GM19351 (cell line): ENCODE measurements around the gene GPLD1.

Experiments
- ATAC-seq: cut with Tn5 transposase; IDR thresholded peaks from one replicate; pipeline ENCODE4 v1.9.1; 2021; ENCODE audit warnings: mild to moderate bottlenecking, moderate library complexity; ENCODE audit not compliant: unreplicated experiment

GPLD1 gene

DNA sequence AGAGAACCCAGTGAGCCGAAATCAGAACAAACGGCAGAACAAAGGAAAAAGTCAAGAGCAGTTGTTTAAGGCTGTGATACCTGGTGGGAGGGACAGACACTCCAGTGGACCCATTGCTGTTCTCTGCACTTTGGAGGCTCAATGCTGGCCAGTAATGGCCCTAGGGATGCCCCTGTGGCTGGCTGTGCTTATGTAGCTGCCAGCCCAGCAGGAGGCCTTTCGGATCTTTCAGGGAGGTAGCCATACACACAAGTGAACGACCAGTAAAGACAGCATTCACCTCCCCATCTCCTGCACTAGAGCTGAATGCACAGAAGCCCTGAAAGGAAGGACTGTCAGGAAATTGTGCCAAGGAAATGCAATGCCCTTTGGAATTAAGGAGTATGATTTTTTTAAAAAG is 34.3 kb downstream of the GPLD1 start:
- no peak for ATAC-seq

DNA sequence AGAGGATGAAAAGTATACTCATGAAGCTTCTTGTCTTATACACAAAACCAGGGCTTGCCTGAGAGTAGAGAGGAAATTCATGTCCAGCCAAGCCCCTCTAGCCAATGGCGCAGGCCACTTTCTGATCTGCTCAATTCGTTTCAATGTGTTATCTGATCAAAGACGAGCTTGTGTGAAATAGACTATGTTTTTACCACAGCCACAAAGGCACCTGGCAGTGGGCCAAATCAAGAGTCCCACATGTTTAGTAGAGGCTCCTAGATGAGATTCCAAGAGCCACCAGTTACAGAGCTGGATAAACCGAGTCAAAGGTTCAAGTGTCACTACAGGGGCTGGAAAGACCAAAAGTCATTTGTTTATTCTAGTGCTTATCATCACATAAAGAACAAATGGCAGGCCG is 34.9 kb downstream of the GPLD1 start:
- ATAC-seq, result no peak

DNA sequence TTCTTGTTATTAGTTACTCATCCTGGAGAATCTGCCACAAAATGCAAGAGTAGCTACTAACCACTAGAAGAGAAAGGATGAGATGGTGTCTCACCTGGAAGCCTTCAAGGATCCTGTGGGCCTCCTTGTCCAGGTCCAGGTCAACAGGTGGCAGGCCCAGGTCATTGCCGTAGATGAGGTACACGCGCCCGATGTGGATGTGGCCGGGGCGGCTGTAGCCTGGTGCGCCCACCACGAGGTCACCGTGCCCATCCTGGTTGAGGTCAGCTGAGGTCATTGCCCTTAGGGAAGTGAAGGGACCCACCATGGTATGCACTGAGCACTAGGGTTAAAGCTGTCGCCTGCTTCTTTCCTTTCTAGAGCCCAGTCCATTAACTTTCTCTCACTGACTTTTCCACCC is 35.5 kb downstream of the GPLD1 start:
- no peak for ATAC-seq

DNA sequence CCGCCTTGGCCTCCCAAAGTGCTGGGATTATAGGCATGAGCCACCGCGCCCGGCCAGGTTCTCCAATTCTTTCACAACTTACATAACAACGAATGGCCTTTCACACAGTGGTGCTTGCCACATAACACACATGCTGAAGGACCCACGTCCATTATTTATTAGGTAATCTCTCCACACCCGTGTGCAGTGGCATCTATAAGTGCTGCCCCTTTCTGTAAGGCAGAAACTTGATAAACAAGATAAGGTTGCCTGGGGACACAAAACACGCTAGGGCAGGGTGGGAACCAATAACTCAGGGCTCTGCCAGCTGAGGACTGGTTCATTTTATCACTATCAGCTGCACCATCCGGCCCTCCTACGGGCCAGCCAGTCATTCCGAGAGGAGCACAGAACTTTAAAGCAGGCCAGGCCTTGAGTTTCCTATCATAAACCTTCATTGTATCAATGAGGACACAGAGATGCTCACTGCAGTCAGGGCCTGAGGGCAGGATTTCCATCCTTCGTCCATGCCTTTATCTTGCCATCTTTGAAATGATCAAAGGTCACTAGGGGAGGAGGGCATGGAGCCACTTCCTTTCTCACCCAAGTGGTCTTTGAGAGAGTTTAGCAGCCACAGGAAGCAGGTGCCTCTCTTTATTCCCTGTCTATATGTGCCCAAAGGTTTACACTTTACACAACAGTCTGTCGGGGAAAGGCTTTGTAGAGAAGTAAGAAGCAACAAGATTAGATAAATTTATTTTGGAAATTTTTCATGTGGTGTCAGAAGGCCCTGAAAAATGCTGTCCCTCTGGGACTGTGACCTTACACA is 37.6 kb downstream of the GPLD1 start:
- no peak for ATAC-seq

DNA sequence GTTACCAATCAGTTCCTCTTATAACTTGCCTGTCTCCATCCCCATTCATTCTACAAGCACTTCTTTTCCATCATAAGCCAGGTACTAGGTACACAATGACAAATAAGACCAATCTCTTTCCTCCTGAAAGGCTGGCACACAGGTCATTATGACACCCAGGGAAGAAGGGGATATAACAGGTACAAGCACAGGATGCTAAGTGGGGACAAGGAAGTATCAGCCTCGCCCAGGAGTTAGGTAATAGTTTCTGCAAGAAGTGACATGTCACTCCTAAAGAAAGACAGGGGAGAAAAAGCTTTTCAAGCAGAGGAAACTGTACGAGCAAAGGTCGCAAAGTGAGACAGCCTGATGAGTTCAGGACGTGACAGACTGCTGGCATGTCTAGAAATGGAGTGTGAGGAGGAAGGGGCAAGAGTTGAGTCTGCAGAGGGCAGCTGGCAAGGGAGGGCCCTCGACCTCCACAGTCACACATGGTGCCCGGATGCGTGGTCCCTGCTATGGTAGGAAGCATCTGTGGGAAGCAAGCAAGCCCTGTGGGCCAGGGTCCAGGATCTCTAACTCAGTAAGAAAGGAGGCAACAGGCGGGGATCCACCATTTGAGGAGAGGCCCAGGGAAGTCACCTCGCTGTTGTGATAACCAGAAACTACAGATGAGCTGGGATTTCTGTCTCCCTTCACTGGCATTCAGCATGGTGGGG is 40.4 kb downstream of the GPLD1 start:
- no peak for ATAC-seq

DNA sequence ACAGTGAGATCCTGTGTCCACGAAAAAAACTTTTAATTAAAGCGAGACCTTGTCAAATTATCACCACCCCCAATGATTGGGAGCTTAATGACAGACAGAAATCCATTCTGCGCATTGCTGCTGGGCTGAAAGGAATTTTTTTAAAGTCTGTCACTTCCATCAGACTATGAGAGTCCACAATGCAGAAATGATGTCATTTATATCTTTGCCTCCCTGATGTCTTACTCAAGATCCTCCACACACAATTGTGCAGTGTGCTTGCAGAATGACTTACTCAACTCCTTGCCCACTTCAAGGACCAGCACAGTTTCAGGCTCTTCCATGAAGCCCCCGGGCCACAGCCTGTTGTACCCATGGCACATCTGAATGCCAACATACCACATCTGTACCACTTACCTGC is 41.0 kb downstream of the GPLD1 start:
- no peak for ATAC-seq

DNA sequence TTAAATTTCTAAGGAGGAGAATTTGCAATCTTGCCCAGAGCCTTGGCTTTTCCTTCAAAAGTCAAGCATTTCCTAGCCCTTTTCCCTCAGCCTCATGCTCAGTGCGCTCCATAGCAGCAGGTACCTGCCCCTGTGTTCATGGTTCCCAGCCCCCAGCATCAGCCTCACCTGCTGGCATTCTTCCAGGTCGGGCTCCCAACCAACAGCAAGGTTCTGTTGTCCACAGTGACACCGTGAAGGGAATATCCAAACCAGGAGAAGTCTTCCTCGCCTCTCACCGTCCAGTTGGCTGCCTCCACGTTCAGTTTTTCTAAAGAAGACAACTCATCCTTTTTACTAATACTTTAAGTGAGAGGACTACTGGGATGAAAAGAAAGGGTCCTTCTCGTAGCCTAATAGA is 42.7 kb downstream of the GPLD1 start:
- no peak for ATAC-seq

DNA sequence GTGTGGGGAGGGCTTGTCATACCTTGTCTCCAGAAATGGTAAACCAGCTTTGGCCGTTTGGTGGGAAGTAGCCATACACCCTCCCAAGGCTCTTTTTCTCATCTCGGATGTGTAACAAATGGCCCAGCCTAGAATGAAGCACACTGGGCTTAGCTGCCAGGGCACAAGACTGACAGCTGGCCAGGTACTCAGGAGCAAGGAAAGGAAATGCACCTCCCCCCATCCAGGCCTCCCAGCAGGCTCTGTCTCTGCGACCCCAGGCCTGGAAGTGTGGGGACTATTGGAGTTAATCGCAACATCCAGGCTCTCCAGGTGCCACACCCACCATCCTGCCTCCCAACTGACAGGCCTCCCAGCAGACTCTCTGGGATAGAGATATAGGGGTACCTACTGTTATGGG is 43.7 kb downstream of the GPLD1 start:
- ATAC-seq, result no peak

DNA sequence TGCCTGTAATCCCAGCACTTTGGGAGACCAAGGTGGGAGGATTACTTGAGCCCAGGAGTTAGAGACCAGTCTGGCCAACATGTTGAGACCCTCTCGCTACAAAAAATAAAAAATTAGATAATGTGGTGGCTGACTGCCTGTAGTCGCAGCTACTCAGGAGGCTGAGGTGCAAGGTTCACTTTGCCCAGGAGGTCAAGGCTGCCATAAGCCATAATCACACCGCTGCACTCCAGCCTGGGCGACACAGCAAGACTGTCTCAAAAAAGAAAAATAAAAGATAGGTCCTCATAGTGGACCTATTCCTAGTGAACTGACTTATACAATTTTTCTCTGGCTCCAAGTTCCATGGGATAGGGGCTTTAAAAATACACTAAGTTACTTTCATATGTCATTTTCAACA is 44.8 kb downstream of the GPLD1 start:
- no peak for ATAC-seq

DNA sequence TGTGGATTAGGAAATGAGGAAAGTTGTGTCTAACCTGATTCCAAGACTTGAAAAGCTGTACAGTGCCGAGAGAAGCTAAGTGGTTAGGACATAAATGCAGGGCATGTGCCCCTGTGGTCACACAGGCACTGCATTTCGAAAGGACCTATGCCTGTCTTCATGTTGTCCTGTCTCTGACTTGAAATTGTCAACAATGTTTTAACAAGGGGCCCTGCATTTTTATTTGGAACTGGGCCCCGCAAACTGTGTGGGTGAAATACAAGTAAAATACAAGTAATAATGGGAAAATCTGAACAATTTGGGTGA is 47.8 kb downstream of the GPLD1 start:
- no peak for ATAC-seq

DNA sequence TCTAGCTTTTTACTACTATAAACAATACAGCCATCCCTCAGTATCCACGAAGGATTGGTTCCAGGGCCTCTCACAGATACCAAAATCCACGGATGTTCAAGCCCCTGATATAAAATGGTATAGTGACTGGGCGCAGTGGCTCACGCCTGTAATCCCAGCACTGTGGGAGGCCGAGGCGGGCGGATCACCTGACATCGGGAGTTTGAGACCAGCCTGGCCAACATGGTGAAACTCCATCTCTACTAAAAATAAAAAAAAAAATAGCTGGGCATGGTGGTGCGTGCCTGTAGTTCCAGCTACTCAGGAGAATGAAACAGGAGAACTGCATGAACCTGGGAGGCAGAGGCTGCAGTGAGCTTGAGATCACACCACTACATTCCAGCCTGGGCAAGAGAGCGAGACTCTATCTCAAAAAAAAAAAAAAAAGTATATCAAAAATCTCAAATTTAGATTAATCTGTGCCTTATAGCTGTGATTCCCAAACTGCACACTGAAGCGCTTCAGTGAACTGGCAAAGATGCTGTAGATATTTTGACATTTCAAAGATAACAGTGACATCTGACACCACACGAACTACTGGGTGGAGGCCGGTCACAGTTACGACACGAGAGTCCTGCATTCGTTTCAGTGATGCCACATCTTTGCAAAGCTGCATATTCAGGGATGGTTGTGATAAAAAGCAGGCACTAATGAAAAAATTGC is 48.3 kb downstream of the GPLD1 start:
- no peak for ATAC-seq

DNA sequence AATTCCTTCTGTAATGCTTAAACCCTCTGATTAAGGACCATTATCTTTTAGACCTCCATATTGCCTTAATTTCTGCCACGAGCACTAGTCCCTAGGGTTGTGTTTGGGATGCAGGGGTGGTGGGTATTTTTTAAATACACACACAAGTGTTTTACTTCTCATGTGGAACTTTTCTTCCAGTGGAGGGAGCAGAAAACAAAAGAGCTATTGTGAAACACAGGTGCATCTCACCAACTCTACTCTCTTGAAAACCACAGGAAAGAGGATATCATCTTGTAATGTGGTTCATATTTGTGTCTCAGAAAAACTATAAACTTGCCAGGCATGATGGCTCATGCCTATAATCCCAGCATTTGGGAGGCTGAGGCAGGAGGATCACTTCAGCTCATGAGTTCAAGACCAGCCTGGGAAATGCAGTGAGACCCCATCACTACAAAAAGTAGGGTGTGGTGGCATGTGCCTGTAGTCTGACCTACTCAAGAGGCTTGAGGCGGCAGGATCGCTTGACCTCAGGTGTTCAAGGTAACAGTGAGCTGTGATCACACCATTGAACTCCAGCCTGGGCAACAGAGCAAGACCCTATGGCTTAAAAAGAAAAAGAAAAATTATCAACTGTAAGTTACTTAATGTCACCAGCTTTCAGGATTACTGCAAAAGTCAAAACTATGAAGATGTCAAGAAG is 49.4 kb downstream of the GPLD1 start:
- ATAC-seq, result no peak

DNA sequence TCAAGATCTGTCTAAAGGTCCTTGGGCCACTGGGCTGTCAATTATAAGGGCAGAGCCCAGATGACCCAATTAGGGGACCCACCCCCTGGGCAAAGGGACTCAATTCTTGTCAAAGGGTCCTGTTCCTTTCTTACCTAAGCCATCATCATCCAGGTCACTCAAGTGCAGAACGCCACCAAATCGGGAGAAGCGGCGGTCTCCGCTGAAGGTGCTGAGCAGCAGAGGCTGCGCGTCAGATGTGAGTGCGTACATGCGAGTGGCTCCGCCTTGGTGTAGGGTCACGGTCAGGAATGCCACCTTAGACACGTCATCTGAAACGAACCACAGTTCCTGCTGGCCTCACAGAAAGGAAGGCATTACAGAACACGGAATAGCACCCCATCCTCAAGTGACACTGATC is 52.4 kb downstream of the GPLD1 start:
- no peak for ATAC-seq

DNA sequence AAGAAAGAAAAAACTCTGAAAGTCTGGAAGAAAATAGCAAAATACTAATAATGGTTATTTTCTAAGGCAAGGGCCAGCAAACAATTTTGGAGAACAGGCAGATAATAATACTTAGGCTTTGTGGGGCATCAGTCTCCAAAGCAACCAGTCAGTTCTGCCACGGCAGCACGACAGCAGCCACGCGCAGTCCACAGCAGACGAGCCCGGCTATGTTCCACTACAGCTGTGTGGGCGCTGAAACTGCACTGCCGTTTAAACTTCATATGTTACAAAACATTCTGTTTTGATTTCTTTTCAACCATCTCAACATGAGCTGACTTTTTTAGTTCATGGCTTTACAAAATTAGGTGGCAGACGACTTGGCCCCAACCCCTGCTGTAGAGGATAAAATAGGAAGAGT is 56.8 kb downstream of the GPLD1 start:
- no peak for ATAC-seq

DNA sequence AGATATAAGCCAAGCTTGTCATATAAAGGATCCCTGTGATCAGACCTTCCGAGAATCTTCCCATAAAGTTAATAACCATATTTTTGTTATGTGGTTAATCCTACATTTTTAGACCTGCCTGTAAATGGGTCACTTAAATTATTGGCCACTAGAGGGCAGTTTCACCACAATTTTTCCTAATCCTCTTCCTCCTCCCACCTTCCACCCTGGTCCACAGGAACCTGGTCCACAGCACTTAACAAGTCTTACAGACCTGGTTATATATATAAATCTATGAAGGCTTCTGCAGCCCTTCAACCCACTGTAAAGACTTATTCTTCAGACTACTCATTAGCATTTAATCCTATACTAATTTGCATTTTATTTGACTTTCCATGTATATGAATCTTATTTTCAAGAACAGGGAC is 58.3 kb downstream of the GPLD1 start:
- no peak for ATAC-seq

DNA sequence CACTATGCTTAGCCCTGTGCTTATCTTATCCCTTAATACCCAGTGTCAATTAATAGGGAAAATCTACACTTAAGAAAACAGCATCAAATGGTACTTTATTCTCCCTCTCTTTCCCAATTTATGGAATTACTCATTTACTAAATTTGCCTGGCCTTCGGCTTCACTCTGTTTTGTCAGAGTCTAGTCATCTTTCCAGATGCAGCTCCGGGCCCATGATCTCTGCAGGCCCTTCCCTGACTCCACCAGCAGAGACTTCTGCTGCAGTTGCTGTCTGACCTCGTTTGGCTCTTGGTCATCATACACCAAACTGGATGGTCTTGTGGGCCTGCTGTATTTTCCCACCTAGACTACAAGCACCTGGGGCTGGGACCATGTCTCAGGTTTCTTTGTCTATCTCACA is 59.3 kb downstream of the GPLD1 start:
- no peak for ATAC-seq

DNA sequence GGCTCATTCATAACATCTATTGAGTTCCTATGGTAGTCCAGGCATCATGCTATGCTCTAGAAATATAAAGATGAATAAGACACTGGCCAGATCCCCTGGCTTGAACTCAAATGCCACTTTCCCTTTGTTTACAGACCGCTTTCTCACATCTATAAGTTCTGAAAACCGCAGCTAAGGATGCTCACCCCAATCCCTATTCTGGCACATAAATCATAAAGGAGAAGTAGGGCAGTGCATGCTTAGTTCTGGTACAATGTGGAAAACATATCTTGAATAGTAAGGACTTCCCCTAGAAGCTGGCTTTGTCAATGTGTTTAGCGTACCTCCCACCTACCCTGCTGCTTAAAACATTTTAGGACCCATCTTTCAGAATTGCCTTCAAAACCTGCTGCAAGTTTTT is 60.2 kb downstream of the GPLD1 start:
- ATAC-seq, result no peak

DNA sequence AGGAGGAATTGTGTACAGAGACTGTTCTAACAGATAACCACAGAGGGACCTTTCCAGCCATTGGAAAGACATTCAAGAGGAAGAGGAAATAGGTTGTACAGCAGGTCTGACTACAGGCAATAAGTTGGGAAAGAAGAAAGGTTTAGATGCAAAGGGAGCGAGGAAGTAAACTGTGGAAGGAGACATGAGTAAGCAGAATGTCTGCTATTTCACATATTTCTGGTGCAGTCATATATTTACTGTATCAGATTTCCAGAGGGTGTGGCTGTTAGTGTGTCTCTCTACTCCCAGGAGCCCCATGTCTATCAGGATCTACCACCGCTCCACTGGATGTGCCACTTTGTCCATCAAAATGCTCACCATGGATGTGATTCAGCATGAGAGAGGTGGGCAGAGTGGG is 60.8 kb downstream of the GPLD1 start:
- no peak for ATAC-seq

DNA sequence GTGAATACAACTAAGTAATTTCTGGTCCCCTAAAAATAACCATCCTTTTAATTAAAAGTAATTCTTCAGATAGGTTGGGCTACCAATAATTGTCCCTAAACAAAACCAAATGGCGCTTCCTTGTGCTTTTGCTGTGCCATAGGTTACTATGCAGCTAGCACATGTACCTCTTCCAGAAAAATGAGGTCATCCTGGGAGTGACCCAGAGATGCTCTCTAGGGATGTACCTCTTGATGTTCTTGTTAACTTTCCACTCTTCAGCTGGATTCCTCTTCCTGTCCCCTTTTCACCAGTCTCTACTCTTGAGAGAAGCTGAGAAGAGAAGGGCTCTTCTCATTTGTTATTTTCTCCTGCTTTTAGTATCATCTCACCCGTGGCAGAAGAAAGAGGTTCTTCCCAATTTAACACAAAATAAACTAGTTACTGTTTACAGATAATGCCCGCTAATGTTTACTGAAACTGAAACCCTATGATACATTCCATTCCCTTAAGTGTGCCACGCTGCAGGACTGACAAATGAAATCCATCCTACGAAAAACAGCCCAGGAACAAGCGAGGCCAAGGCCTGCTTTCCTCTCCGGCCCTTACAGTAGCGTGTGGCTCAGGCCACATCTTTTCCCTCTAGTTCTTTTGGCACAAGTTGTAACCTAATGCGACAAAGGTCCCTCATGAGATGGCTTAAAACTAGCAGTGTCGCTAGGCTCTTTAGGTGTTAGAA is 62.5 kb downstream of the GPLD1 start:
- no peak for ATAC-seq

DNA sequence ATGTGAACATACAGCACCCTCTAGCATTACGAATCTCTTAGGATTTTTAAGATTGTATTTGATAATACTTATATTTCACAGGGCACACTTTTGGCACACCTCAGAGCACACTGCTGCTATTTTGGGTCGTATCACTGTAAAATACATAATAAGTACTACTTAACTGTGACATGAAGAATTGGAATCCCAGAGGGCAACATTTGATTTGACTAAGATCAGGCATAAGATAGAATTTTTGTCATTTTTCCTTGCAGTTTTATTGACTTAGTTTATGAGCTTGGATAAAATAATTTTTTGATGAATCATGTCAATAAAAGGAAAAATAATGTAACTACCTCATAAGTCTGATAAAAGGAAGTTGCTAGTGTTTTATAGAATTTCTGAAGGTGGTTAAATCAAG is 64.3 kb downstream of the GPLD1 start:
- ATAC-seq, result no peak

DNA sequence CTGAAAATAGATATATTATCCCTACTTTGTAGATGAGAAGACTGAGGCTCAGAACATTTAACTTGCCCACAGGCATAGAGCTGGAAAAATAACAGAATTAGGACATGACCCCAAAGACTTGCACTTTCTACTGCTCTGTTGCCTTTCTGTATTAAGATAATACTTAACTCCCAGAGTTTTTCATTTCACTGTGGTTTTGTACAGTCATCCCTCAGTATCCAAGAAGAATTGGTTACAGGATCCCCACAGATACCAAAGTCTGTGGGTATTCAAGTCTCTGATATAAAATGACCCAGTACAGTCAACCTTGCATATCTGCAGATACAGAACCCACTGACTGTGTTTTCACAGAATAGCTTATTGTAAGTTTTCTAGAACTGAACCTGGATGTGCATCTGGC is 69.9 kb downstream of the GPLD1 start:
- no peak for ATAC-seq
